CD4-positive, alpha-beta T cell treated with Interleukin-4 for 1 hour (primary cell): ENCODE results near the gene MAST3.

Experiments
- DNase-seq, 2 donors: peaks; one replicate each; pipeline ENCODE4 v3.0.0-alpha.2; 2020 to 2022

Gene MAST3

GRCh38 chr19:18097217-18097992 lies at the start of gene MAST3:
Gene MAST3 (plus strand): TSS chr19:18097778. CDS start chr19:18097793, 15 bp downstream.
- peak; percentile 94 for DNase-seq

GRCh38 chr19:18049385-18049784 lies 48.2 kb upstream of the MAST3 start:
- DNase-seq: no peak

DNA sequence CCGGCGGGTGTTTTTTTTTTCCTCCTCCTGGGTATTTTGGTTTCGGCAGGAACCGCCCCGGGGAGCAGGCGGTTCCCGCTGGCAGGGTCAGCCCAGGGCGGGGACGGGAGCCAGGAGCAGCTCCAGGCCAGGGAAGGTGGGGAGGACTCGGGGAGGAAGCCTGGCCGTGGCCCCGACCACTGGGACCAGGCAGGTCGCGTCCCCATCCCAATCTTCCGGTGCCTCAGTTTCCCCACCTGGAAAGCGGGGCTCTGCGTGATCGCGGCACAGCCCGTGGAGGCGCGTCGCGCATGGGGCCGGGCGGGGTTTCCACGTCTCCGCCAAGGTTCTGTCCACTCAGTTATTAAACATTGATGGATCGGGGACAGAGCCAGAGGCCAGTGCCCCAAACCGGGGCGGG lies 45.7 kb upstream of the MAST3 start:
- DNase-seq: no peak

DNA sequence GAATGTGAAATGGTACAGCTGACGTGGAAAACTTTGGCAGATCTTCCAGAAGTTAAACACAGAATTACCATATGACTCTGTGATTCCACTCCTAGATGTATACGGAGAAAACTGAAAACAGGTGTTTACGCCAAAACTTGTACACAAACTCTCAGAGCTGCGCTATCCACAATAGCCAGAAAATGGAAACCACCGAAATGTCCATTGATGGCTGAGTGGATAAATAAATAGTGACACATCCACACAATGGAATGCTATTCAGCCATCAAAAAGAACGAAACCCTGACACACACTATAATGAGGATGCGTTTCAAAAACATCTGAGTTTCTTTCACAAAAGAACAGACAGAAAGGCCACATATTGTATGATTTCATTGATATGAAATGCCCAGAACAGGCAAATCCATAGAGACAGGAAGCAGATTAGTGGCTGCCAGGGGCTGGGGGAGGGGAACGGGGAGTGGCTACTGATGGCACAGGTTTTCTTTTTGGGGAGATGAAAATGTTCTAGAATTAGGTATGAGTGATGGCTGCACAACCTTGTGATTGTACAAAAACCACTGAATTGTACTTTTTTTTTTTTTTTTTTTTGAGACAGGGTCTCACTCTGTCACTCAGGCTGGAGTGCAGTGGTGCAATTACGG lies 43.9 kb upstream of the MAST3 start:
- no peak for DNase-seq

DNA sequence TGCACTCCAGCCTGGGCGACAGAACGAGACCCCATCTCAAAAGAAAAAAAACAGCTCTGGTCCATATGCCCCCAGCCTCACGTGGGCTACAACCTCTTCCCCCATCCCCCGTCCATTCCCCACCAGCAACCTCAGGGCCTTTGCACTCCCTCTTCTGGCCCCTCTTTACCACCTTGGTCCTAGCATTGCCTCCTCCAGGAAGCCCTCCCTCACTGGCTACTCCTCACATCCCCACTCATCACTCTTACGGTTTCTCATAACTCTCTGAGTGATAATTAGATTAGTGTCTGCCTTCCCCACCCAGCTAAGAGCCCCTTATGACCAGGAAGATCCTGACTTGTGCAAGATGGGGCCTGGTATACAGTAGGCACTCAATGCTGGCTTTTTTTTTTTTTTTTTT lies 41.6 kb upstream of the MAST3 start:
- no peak for DNase-seq

DNA sequence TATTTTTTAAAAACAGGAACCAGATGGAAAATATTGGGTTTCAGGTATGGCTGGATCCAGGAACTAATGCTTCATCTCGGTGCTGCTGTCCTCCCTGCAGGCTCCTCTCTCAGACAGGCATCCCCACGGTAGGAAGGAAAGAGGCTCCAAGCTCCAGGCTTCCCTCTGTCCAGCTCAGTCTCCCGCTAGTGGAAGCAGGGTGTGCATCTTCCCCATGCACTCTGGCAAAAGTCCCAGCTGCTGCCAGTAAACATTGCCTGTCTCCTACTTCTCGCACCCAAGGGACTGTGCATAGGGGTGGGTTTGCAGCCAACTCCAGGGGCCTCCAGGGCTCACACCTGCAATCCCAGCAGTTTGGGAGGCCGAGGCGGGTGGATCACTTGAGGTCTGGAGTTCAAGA lies 40.0 kb upstream of the MAST3 start:
- DNase-seq: no peak

DNA sequence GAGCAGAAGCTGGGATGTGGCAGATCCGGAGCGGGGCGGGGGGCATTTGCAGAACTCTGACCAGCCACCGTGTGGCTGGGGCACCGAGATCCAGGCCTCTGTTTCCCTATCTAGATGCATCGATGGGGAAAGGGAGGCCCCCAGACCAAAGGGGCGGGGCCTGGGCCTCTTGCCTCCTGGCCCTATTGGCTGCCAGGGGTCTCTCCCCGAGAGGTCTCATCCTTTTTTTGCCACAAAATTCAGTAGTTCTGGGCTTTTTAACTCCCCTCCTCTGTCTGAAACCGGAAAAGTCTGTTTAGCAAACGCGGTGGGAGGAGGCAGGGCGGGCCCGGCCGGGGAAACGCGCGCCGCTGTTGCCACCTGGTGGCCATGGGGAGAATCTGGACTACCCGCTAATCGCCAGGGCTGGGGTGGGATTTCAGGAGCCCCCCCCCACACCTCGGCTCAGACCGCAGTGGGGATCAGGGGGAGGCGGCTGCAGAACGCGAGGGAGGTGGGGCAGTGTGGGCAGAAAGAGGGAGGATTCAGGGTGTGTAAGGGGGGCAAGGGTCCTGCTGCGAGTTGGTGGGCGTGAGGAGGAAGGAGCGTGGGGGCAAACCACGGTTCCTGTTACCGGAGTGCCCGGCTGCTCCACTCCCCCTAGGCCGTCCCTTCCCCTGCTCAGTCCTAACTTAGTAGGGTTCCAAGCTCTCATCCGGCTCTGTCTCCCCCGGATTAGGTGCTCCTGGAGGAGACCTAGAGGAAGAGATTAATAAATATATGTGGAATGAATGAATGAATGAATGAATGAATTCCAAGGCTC lies 39.2 kb upstream of the MAST3 start:
- peak; percentile 84 to 85 for DNase-seq

- DNase-seq: no peak
These were observed 38.3 kb upstream of the MAST3 start for GRCh38 chr19:18059297-18059696.

GRCh38 chr19:18059902-18060301 lies 37.7 kb upstream of the MAST3 start:
- DNase-seq: no peak

- no peak for DNase-seq
These were observed 37.1 kb upstream of the MAST3 start for GRCh38 chr19:18060472-18060871.

DNA sequence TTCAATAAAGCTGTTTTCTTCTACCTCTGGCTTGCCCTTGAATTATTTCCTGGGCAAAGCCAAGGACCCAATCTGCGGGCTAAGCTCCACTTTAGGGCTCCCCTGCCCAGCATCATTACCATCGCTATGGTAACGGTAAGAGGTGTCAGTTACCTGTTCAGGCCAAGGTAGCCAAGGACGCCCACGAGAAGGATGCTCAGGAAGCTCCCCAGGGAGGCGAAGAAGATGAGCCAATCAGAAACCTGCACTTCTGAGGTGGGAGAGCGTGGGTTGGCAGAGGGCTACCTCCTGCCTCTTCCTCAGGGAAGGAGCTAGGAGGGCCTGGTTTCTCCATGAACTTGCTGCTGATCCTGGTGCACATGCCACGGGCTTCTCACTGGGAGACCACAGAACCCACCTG lies 35.5 kb upstream of the MAST3 start:
- DNase-seq: no peak

DNA sequence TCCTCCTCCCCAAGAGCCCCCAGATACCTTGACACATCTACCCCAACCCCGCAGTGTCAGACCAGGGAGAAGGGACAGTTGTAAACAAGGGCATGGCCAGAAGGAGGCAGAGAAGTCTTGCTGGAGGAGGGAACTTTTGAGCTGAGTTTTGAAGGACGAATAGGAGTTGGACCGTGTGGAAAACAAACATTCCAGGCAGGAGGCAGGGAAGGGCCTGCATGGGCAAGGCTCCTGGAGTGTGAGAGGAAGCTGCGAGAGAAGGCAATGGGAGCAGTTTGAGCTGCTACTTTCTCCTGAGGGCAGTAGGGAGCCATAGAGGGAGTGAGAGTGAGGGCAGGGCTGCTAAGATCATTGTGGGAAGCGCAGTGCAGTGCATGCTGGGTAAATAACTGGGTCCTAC lies 34.1 kb upstream of the MAST3 start:
- no peak for DNase-seq

GRCh38 chr19:18065173-18065495 lies 32.4 kb upstream of the MAST3 start:
- no peak for DNase-seq

- DNase-seq: no peak
These were observed 29.2 kb upstream of the MAST3 start for GRCh38 chr19:18068395-18068794.

DNA sequence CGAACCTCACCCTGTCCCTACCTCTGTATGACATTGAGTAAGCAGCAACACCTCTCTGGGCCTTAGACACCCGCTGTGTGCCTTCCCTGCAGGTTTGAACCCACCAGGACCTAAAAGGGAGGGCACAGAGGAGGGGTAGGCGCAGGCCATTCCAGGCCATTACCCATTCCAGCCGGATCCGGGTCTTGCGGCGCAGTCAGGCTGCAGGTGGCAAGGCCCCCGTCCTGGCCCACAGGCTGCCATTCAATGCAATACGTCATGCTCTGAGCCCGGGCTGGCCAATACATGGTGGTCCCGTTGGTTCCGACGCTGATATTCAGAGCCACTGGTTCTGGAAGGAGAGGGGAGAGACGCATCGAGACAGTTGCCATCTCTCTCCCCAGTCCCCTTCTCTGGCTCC lies 28.2 kb upstream of the MAST3 start:
- DNase-seq: no peak

- DNase-seq: no peak
These were observed 27.4 kb upstream of the MAST3 start for GRCh38 chr19:18070181-18070580.

DNA sequence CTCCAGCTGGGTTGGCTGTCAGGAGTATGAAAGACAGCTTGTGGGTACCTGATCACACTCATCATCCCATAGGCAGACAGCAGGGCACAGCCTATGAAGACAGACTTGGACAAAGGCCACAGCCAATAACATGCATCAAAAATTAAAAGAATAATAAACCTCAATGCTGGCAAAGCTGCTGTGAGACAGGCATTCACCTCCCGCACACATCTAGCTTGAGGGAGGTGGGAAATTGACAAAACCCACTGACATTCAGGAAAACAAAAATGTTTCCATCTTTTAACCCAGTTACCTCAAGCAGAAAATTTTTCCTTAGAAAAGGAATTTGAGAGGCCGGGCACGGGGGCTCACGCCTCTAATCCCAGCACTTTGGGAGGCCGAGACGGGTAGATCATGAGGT lies 25.2 kb upstream of the MAST3 start:
- no peak for DNase-seq

DNA sequence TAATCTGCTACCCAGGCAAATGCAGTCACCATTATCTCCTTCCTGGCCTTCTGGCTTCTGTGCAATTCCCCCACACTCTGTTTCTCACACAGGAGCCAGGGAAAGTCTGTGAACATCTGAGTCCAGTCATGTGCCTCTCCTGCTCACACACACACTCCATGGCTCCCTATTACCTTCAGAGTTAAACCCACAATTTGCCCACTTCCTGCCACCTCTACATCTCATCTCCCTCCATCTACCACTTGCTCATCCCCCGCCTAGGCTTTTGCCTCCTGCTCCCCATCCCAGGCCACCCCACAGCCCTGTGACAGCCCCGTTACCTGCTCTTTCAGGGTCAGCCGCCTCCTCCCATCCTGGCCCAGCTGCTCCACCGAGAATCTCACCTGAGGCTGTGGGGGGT lies 24.4 kb upstream of the MAST3 start:
- peak in 1 of 2 donors; percentile 22 for DNase-seq

GRCh38 chr19:18074192-18074591 lies 23.4 kb upstream of the MAST3 start:
- DNase-seq: no peak

GRCh38 chr19:18083929-18084684 lies 13.5 kb upstream of the MAST3 start:
- DNase-seq: no peak

GRCh38 chr19:18085702-18086457 lies 11.7 kb upstream of the MAST3 start:
- DNase-seq: no peak

DNA sequence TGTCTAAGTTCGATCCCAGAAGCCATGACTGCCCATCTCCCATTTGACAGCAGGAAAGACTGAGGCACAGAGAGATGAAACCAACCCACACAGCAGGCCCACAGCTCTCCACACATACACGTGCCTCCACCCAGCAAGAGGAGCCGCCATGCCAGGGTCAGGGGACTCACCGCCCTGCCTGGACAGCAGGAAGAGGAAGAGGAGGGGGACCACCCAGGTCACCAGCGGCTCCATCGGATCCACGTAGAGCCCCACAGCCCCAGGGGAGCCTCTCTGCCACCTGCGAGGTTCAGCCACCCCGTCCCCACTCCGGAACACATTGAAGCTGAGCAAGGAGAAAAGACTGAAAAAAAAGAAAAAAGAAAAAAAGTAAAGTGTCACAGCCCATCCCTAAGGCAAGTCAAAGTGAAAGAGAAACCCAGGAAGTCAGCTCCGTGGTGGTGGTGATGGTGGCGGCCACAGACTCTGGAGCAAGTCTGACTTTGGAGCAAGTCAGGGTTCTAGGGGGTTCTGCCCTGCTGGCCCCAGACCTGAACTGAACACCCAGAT lies 10.9 kb upstream of the MAST3 start, which contains the start of gene IL12RB1:
TSS of gene IL12RB1 (minus strand) at position 345 of the 549 bp plus-strand sequence. CDS start at position 234, 111 bp downstream.
- DNase-seq: peak; percentile 63 to 75
